MM.1S (cell line): ENCODE data around the gene KRTAP10-6.

ENCODE experiments used
- DNase-seq: peaks from one replicate; pipeline ENCODE4 v3.0.0-alpha.2; 2015
- H2AFZ ChIP-seq: fragments of 300-600 bp; sonication (generic); 2 replicates; pipeline ENCODE4 v1.6.0; 2016; ENCODE audit warnings: antibody characterized with exemption, low read length
- H3F3A ChIP-seq: fragments of 300-600 bp; sonication (generic); 2 replicates; pipeline ENCODE4 v1.6.1; 2016; ENCODE audit warnings: mild to moderate bottlenecking, antibody characterized with exemption, low read length, moderate library complexity, mixed read lengths; ENCODE audit not compliant: insufficient read depth
- H3K27ac ChIP-seq: fragments of 300-600 bp; sonication (generic); 2 replicates; pipeline ENCODE4 v1.5.1; 2016; ENCODE audit warnings: mild to moderate bottlenecking, low read length
- H3K27me3 ChIP-seq: fragments of 300-600 bp; sonication (generic); replicated peaks from 2 replicates; pipeline ENCODE4 v1.6.0; 2016; ENCODE audit warnings: low read length; ENCODE audit not compliant: insufficient read depth
- H3K36me3 ChIP-seq: fragments of 300-600 bp; sonication (generic); replicated peaks from 2 replicates; pipeline ENCODE4 v1.6.1; 2016; ENCODE audit warnings: mild to moderate bottlenecking, low read length, mixed read lengths; ENCODE audit not compliant: insufficient read depth
- H3K4me1 ChIP-seq: fragments of 300-600 bp; sonication (generic); 2 replicates; pipeline ENCODE4 v1.6.1; 2016; ENCODE audit warnings: low read length, mixed read lengths
- H3K4me2 ChIP-seq: fragments of 300-600 bp; sonication (generic); 2 replicates; pipeline ENCODE4 v1.6.0; 2016; ENCODE audit warnings: low read depth, low read length
- H3K4me3 ChIP-seq: fragments of 300-600 bp; sonication (generic); 2 replicates; pipeline ENCODE4 v1.5.1; 2016; ENCODE audit warnings: low read length, mixed read lengths
- H3K79me2 ChIP-seq: fragments of 300-600 bp; sonication (generic); 2 replicates; pipeline ENCODE4 v1.6.1; 2016; ENCODE audit warnings: mixed run types, low read length, mixed read lengths
- H3K9ac ChIP-seq: fragments of 300-600 bp; sonication (generic); 2 replicates; pipeline ENCODE4 v1.6.1; 2016; ENCODE audit warnings: low read length, mixed read lengths
- H3K9me2 ChIP-seq: fragments of 300-600 bp; sonication (generic); replicated peaks from 2 replicates; pipeline ENCODE4 v1.6.1; 2016; ENCODE audit warnings: mild to moderate bottlenecking, low read length, mixed read lengths; ENCODE audit not compliant: insufficient read depth
- H3K9me3 ChIP-seq: fragments of 300-600 bp; sonication (generic); replicated peaks from 2 replicates; pipeline ENCODE4 v1.6.1; 2016; ENCODE audit warnings: mild to moderate bottlenecking, low read length, mixed read lengths; ENCODE audit not compliant: insufficient read depth
- H4K20me1 ChIP-seq: fragments of 300-600 bp; sonication (generic); 2 replicates; pipeline ENCODE4 v1.6.1; 2016; ENCODE audit warnings: mild to moderate bottlenecking, low read length, moderate library complexity, mixed read lengths; ENCODE audit not compliant: insufficient read depth
- CTCF ChIP-seq: fragments of 300-600 bp; sonication (generic); IDR thresholded peaks from 2 replicates; pipeline ENCODE4 v1.5.1; 2016; ENCODE audit warnings: antibody characterized with exemption, low read length, mixed read lengths
- EZH2 ChIP-seq: fragments of 300-600 bp; sonication (generic); optimal IDR thresholded peaks from 2 replicates; pipeline ENCODE3; 2017; ENCODE audit warnings: low read depth, mild to moderate bottlenecking, antibody characterized with exemption, low read length, mixed read lengths
- EZH2phosphoT487 ChIP-seq: fragments of 300-600 bp; sonication (generic); IDR thresholded peaks from 2 replicates; pipeline ENCODE4 v1.6.1; 2018; ENCODE audit warnings: antibody characterized with exemption, low read length

The KRTAP10-6 gene

DNA sequence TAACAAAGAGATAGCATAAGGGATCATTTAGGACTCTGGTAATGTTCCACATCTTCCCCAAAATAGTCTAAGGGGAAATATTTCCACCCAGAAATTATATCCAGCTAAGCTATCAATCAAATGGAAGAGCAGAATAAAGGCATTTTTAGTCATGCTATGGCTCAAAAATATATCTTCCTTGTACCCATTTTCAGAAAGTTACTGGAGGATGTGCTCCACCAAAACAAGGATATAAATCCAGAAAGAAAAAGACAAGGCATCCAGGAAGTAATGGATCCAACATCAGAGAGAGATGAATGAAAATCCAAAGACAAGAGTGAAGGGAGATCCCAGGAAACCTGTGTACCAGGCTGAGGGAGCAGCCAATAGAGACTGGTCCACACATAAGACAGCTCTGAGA lies 16.9 kb upstream of the KRTAP10-6 start:
- Histone ChIP-seq H3K9ac (no peak overlapping the region), H2AFZ (no peak overlapping the region)

GRCh38 chr21:44606495-44606894 lies 14.2 kb upstream of the KRTAP10-6 start:
- Histone ChIP-seq H3K9ac (no peak overlapping the region), H3K36me3 (no peaks in the 10 kb centered on the region), H3K27me3 (peaks cover 82% of the 10 kb centered on the region), H3K4me1 (no peaks in the 10 kb centered on the region), H3K79me2 (no peaks in the 10 kb centered on the region), H2AFZ (no peak overlapping the region), H3F3A (no peaks in the 10 kb centered on the region), H3K9me3 (no peaks in the 10 kb centered on the region), H3K27ac (no peak overlapping the region), H3K4me2 (no peak overlapping the region), H4K20me1 (no peaks in the 10 kb centered on the region), H3K9me2 (no peaks in the 10 kb centered on the region), H3K4me3 (no peak overlapping the region)
- DNase-seq, result no peak
- TF ChIP-seq CTCF (no peak), EZH2 (no peak), EZH2phosphoT487 (no peak)

More for the DNA sequence above, 16.9 kb upstream of the KRTAP10-6 start:
- no peak overlapping the region for H3K27ac ChIP-seq
- no peak for DNase-seq
- no peaks in the 10 kb centered on the region for H3K4me1 ChIP-seq
- peaks cover 85% of the 10 kb centered on the region for H3K27me3 ChIP-seq
- no peaks in the 10 kb centered on the region for H3K9me3 ChIP-seq
- no peak for TF ChIP-seq CTCF
- TF ChIP-seq EZH2phosphoT487, result no peak
- no peak for TF ChIP-seq EZH2
- H3K36me3 ChIP-seq, result no peaks in the 10 kb centered on the region
- H3K4me2 ChIP-seq, result no peak overlapping the region
- H3F3A ChIP-seq, result no peaks in the 10 kb centered on the region
- no peaks in the 10 kb centered on the region for H3K79me2 ChIP-seq
- H3K9me2 ChIP-seq, result no peaks in the 10 kb centered on the region
- H3K4me3 ChIP-seq, result no peak overlapping the region
- no peaks in the 10 kb centered on the region for H4K20me1 ChIP-seq

GRCh38 chr21:44603911-44604310 lies 11.6 kb upstream of the KRTAP10-6 start:
- no peaks in the 10 kb centered on the region for H3K4me1 ChIP-seq
- no peak overlapping the region for H3K4me2 ChIP-seq
- H3K9me3 ChIP-seq, result no peaks in the 10 kb centered on the region
- H3K36me3 ChIP-seq, result no peaks in the 10 kb centered on the region
- no peak overlapping the region for H3K27ac ChIP-seq
- H3F3A ChIP-seq, result no peaks in the 10 kb centered on the region
- H4K20me1 ChIP-seq, result no peaks in the 10 kb centered on the region
- no peak overlapping the region for H2AFZ ChIP-seq
- no peaks in the 10 kb centered on the region for H3K9me2 ChIP-seq
- peaks cover 85% of the 10 kb centered on the region for H3K27me3 ChIP-seq
- no peak for TF ChIP-seq EZH2
- TF ChIP-seq CTCF, result no peak
- TF ChIP-seq EZH2phosphoT487, result no peak
- DNase-seq, result no peak
- H3K9ac ChIP-seq, result no peak overlapping the region
- no peaks in the 10 kb centered on the region for H3K79me2 ChIP-seq
- no peak overlapping the region for H3K4me3 ChIP-seq
